IMR-90 (cell line): ENCODE measurements around the gene TMEM158. TPM values are rescaled to one million over a fixed set of nuclear protein-coding genes. Genes with fewer than 3 reads are reported as not detected.

Experiments
- ATAC-seq: fragments of 200-7000 bp; cut with Tn5 transposase; 2 replicates; pipeline ENCODE4 v1.9.1; 2020; ENCODE audit warnings: low read depth, mild to moderate bottlenecking, moderate library complexity
- BruUV-seq: library from RNA; stranded (reverse); fragments of 400-500 nt; replicated peaks from 2 replicates; lab custom pipeline; 2021; lab: Mats Ljungman, UMichigan
- CTCF ChIA-PET: fragments of 300-600 bp; formaldehyde crosslinking; extraction: SDS; loops from one replicate; lab custom pipeline; 2021; ENCODE audit warnings: antibody characterized with exemption; lab: Yijun Ruan, JAX
- POLR2A ChIA-PET: fragments of 300-600 bp; sonication (Branson Sonifier 250); formaldehyde crosslinking; loops from one replicate; lab custom pipeline; 2022; ENCODE audit warnings: antibody characterized with exemption; ENCODE audit not compliant: unreplicated experiment; lab: Charles Lee
- DNase-seq: peaks from one replicate; pipeline ENCODE4 v3.0.0; 2013
- H2AFZ ChIP-seq: replicated peaks from 2 replicates; pipeline ENCODE3; 2013; ENCODE audit warnings: low read length, mild to moderate bottlenecking; ENCODE audit not compliant: poor library complexity
- H2AK5ac ChIP-seq: 2 replicates; pipeline ENCODE4 v1.6.1; 2013; ENCODE audit warnings: low read depth, low read length, inconsistent platforms
- H2AK9ac ChIP-seq: replicated peaks from 2 replicates; pipeline ENCODE3; 2013; ENCODE audit warnings: mild to moderate bottlenecking, low read depth, low read length, moderate library complexity; ENCODE audit not compliant: poor library complexity
- H2BK120ac ChIP-seq: 2 replicates; pipeline ENCODE4 v1.6.1; 2013; ENCODE audit warnings: low read depth, low read length, inconsistent platforms
- H2BK15ac ChIP-seq: 3 replicates; pipeline ENCODE4 v1.6.1; 2013; ENCODE audit warnings: low read depth, low read length, inconsistent platforms
- H2BK20ac ChIP-seq: 2 replicates; pipeline ENCODE4 v1.6.1; 2013; ENCODE audit warnings: low read depth, mild to moderate bottlenecking, inconsistent platforms, low read length, moderate library complexity
- H2BK5ac ChIP-seq: 2 replicates; pipeline ENCODE4 v1.6.1; 2013; ENCODE audit warnings: mild to moderate bottlenecking, low read depth, low read length, inconsistent platforms; ENCODE audit not compliant: poor library complexity, severe bottlenecking
- H3K14ac ChIP-seq: replicated peaks from 2 replicates; pipeline ENCODE4 v1.6.1; 2013; ENCODE audit warnings: low read depth, low read length, inconsistent platforms
- H3K18ac ChIP-seq: 2 replicates; pipeline ENCODE4 v1.6.1; 2013; ENCODE audit warnings: low read depth, low read length, control low read depth
- H3K23ac ChIP-seq: 2 replicates; pipeline ENCODE4 v1.6.1; 2013; ENCODE audit warnings: low read depth, low read length, inconsistent platforms
- H3K27ac ChIP-seq: 2 replicates; pipeline ENCODE4 v1.5.1; 2013; ENCODE audit warnings: mild to moderate bottlenecking, control low read depth, low read length; ENCODE audit not compliant: insufficient read depth
- H3K27me3 ChIP-seq: 2 replicates; pipeline ENCODE4 v1.6.1; 2013; ENCODE audit warnings: low read length; ENCODE audit not compliant: control insufficient read depth, insufficient read depth
- H3K36me3 ChIP-seq: 2 replicates; pipeline ENCODE4 v1.6.1; 2013; ENCODE audit warnings: low read length, mixed read lengths; ENCODE audit not compliant: control insufficient read depth, insufficient read depth
- H3K4ac ChIP-seq: 2 replicates; pipeline ENCODE4 v1.6.1; 2013; ENCODE audit warnings: low read depth, low read length, inconsistent platforms
- H3K4me1 ChIP-seq: 2 replicates; pipeline ENCODE4 v1.6.1; 2013; ENCODE audit warnings: low read length, mixed read lengths; ENCODE audit not compliant: control insufficient read depth, insufficient read depth
- H3K4me2 ChIP-seq: 2 replicates; pipeline ENCODE4 v1.6.1; 2013; ENCODE audit warnings: low read depth, mild to moderate bottlenecking, control low read depth, low read length, moderate library complexity
- H3K4me3 ChIP-seq: 2 replicates; pipeline ENCODE4 v1.5.1; 2013; ENCODE audit warnings: low read depth, mild to moderate bottlenecking, control low read depth, low read length, moderate library complexity; ENCODE audit not compliant: insufficient read depth
- H3K56ac ChIP-seq: 2 replicates; pipeline ENCODE4 v1.6.1; 2013; ENCODE audit warnings: low read length, inconsistent platforms; ENCODE audit not compliant: insufficient read depth; ENCODE audit errors: extremely low read depth
- H3K79me1 ChIP-seq, 2 experiments: 2 replicates each; pipeline ENCODE4 v1.6.1; 2013; ENCODE audit warnings: low read length in 2 of 2, inconsistent platforms in 1 of 2, low read depth in 1 of 2
- H3K9ac ChIP-seq: 2 replicates; pipeline ENCODE4 v1.6.1; 2013; ENCODE audit warnings: low read depth, low read length, control low read depth
- H3K9me1 ChIP-seq: 2 replicates; pipeline ENCODE4 v1.6.1; 2013; ENCODE audit warnings: low read length, inconsistent platforms; ENCODE audit not compliant: insufficient read depth
- H3K9me3 ChIP-seq: 2 replicates; pipeline ENCODE4 v1.6.1; 2013; ENCODE audit warnings: low read length; ENCODE audit not compliant: control insufficient read depth, insufficient read depth
- H4K20me1 ChIP-seq: 2 replicates; pipeline ENCODE4 v1.6.1; 2013; ENCODE audit warnings: low read length, inconsistent platforms; ENCODE audit not compliant: insufficient read depth
- H4K5ac ChIP-seq: 2 replicates; pipeline ENCODE4 v1.6.1; 2013; ENCODE audit warnings: mild to moderate bottlenecking, low read depth, low read length, control low read depth
- H4K8ac ChIP-seq, 2 experiments: 2 replicates each; pipeline ENCODE4 v1.6.1; 2013; ENCODE audit warnings: low read depth in 2 of 2, low read length in 2 of 2, control low read depth in 1 of 2, inconsistent platforms in 1 of 2
- H4K91ac ChIP-seq: 2 replicates; pipeline ENCODE4 v1.6.1; 2013; ENCODE audit warnings: low read depth, low read length, inconsistent platforms; ENCODE audit not compliant: insufficient read depth
- FOS ChIP-seq: fragments of 150-350 bp; IDR thresholded peaks from 2 replicates; pipeline ENCODE4 v1.6.1; 2016; ENCODE audit warnings: low read depth, low read length
- MAFK ChIP-seq: IDR thresholded peaks from 2 replicates; pipeline ENCODE4 v1.6.1; 2012; ENCODE audit warnings: low read depth, low read length, improper control_type of control experiment
- NFE2L2 ChIP-seq: fragments of 150-350 bp; IDR thresholded peaks from 2 replicates; pipeline ENCODE4 v1.6.1; 2016; ENCODE audit warnings: low read depth, mild to moderate bottlenecking, low read length
- POLR2A ChIP-seq: IDR thresholded peaks from 2 replicates; pipeline ENCODE4 v1.6.1; 2012; ENCODE audit warnings: mild to moderate bottlenecking, low read depth, low read length
- RAD21 ChIP-seq: IDR thresholded peaks from 2 replicates; pipeline ENCODE4 v1.6.1; 2012; ENCODE audit warnings: low read length, improper control_type of control experiment
- RCOR1 ChIP-seq: IDR thresholded peaks from 2 replicates; pipeline ENCODE4 v1.6.1; 2012; ENCODE audit warnings: mild to moderate bottlenecking, low read length, improper control_type of control experiment; ENCODE audit not compliant: insufficient replicate concordance
- WGBS, 2 experiments: methylation state at CpG; one replicate each; pipeline versions ENCODE4 v1.1.5 to v1.1.7; 2013; ENCODE audit warnings: missing lambda C conversion rate in 2 of 2; ENCODE audit not compliant: insufficient read length in 1 of 2; ENCODE audit errors: extremely low coverage in 2 of 2; 5-methylcytosine and 5-hydroxymethylcytosine counted together
- dilution Hi-C: fragments of 300-500 bp; cut with HindIII; formaldehyde crosslinking; loops from one replicate; pipeline ENCODE4 v1.14.3; 2018; ENCODE audit warnings: low sequenced_read_pairs; ENCODE audit not compliant: unreplicated experiment
- in situ Hi-C: fragments of 300-500 bp; cut with MboI; formaldehyde crosslinking; loops from 3 replicates; pipeline ENCODE4 v1.14.3; 2019; ENCODE audit warnings: low sequenced_read_pairs, inconsistent platforms, mixed read lengths
- intact Hi-C: fragments of 100-400 bp; cut with micrococcal nuclease; formaldehyde crosslinking; loops from 2 replicates; pipeline ENCODE4 v1.10.0; 2022
- polyA plus RNA-seq, 3 experiments: library from polyadenylated mRNA; depleted of rRNA; stranded (reverse); fragments of >200 nt; gene quantifications; 2 replicates each; pipeline ENCODE4 v1.2.3, GENCODE V29; 2012; ENCODE audit warnings: low replicate concordance in 1 of 3
- total RNA-seq: library from RNA; depleted of rRNA; stranded (reverse); fragments of >200 nt; gene quantifications from 2 replicates; pipeline ENCODE4 v1.2.3, GENCODE V29; 2012
- TF ChIP-seq, protein P1 (sequence below): conservative IDR thresholded peaks from 2 replicates; pipeline ENCODE4 v1.5.1; 2012; ENCODE audit warnings: mild to moderate bottlenecking, low read depth, low read length, improper control_type of control experiment

The TMEM158 gene
- total and polyA plus RNA-seq, 2 of the 4 experiments (the other 2 are of a cell fraction) = 1.6 to 16.4 TPM

DNA sequence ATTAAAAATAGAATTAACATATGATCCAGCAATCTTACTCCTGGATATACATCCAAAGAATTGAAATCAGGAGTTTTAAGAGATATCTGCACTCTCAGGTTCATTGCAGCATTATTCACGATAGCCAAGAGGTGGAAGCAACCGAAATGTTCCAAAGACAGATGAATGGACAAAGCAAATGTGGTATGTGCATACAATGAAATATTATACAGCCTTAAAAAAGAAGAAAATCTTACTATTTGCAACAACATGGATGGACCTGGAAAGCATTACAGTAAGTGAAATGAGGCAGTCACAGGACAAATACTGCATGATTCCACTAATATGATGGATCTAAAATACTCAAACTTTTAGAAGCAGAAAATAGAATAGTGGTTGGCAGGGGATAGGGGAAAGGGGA, 9.3 kb upstream of the TMEM158 start:
- POLR2A ChIA-PET = no interaction called here
- Histone ChIP-seq H3K79me1 (no peaks in the 10 kb centered on the region), H3K27me3 (0 out of 2 replicates have a peak, but pooled peaks cover 4% of the 10 kb centered on the region), H2AK5ac (no peak overlapping the region), H2BK5ac (no peak overlapping the region), H3K23ac (no peak overlapping the region), H2BK20ac (no peak overlapping the region), H2AFZ (no peak overlapping the region), H3K4me2 (no peak overlapping the region), H3K4me3 (no peak overlapping the region), H3K4me1 (peaks cover 2% of the 10 kb centered on the region; the same call in 1 of the 2 replicates), H3K56ac (no peak overlapping the region), H4K20me1 (no peaks in the 10 kb centered on the region), H3K9ac (no peak overlapping the region), H3K9me1 (no peaks in the 10 kb centered on the region), H2BK120ac (no peak overlapping the region), H3K36me3 (no peaks in the 10 kb centered on the region), H2BK15ac (no peak overlapping the region), H3K14ac (no peak overlapping the region), H3K9me3 (peaks cover 3% of the 10 kb centered on the region; the same call in 1 of the 2 replicates), H3K18ac (no peak overlapping the region), H4K91ac (no peak overlapping the region), H2AK9ac (no peak overlapping the region), H4K5ac (no peak overlapping the region), H3K4ac (no peak overlapping the region), H4K8ac (no peak overlapping the region), H3K27ac (no peak overlapping the region)
- TF ChIP-seq, protein P1, sequence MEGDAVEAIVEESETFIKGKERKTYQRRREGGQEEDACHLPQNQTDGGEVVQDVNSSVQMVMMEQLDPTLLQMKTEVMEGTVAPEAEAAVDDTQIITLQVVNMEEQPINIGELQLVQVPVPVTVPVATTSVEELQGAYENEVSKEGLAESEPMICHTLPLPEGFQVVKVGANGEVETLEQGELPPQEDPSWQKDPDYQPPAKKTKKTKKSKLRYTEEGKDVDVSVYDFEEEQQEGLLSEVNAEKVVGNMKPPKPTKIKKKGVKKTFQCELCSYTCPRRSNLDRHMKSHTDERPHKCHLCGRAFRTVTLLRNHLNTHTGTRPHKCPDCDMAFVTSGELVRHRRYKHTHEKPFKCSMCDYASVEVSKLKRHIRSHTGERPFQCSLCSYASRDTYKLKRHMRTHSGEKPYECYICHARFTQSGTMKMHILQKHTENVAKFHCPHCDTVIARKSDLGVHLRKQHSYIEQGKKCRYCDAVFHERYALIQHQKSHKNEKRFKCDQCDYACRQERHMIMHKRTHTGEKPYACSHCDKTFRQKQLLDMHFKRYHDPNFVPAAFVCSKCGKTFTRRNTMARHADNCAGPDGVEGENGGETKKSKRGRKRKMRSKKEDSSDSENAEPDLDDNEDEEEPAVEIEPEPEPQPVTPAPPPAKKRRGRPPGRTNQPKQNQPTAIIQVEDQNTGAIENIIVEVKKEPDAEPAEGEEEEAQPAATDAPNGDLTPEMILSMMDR = no peak
- TF ChIP-seq POLR2A (no peak), FOS (no peak), MAFK (no peak), RAD21 (no peak), NFE2L2 (no peak), RCOR1 (no peak)
- no TSS peak for BruUV-seq
- dilution Hi-C loops = no loop called here
- ATAC-seq (no peak), DNase-seq (no peak)
- CTCF ChIA-PET = no interaction called here
- intact Hi-C loops = no loop called here
- WGBS, 2 experiments = no CpG with 5 or more reads among the region's 2 CpGs
- in situ Hi-C loops = no loop called here
